Activated CD8-positive, alpha-beta memory T cell treated with anti-CD3 and anti-CD28 coated beads for 36 hours (primary cell): Measurements from ENCODE around the gene KIF15. TPM values are rescaled to one million over a fixed set of nuclear protein-coding genes. Genes with fewer than 3 reads are reported as not detected.
"Not testable (repeated sequence)": the region's sequence is repeated elsewhere in the genome, so short reads cannot be mapped to it uniquely, and the experiment has no call there.

Experiments
- CTCF ChIA-PET: fragments of 350-600 bp; sonication (Branson Sonifier 250); formaldehyde crosslinking; loops from one replicate; lab custom pipeline; 2021; ENCODE audit warnings: antibody characterized with exemption; lab: Charles Lee
- POLR2A ChIA-PET: fragments of 350-600 bp; sonication (Branson Sonifier 250); formaldehyde crosslinking; loops from one replicate; lab custom pipeline; 2021; ENCODE audit warnings: antibody characterized with exemption; lab: Charles Lee
- total RNA-seq, 2 experiments: library from RNA; stranded (reverse); gene quantifications; one replicate each; pipeline ENCODE4 v1.2.3, GENCODE V29; 2021

The KIF15 gene
- total RNA-seq, 2 experiments from 2014 or later, result 24.0 to 25.7 TPM

GRCh38 chr3:44803298-44803697 is 41.7 kb downstream of the KIF15 start:
- ChIA-PET CTCF (no interaction called here), POLR2A (no interaction called here)

GRCh38 chr3:44805960-44806359 is 44.4 kb downstream of the KIF15 start:
- CTCF ChIA-PET, result no interaction called here
- POLR2A ChIA-PET, result no interaction called here

GRCh38 chr3:44814751-44815150 is 53.2 kb downstream of the KIF15 start:
- ChIA-PET CTCF (no interaction called here), POLR2A (no interaction called here)

GRCh38 chr3:44816334-44816733 is 54.7 kb downstream of the KIF15 start:
- CTCF ChIA-PET, POLR2A ChIA-PET: not testable (repeated sequence)

GRCh38 chr3:44821206-44821605 is 59.6 kb downstream of the KIF15 start:
- CTCF ChIA-PET, POLR2A ChIA-PET: not testable (repeated sequence)

GRCh38 chr3:44825264-44825925 is 63.8 kb downstream of the KIF15 start:
- ChIA-PET CTCF (no interaction called here), POLR2A (no interaction called here)

- POLR2A ChIA-PET, result no interaction called here
These were observed 65.6 kb downstream of the KIF15 start for GRCh38 chr3:44827196-44827595.

GRCh38 chr3:44831232-44831631 is 69.6 kb downstream of the KIF15 start:
- ChIA-PET POLR2A (no interaction called here), CTCF (no interaction called here)

More at GRCh38 chr3:44827196-44827595, 65.6 kb downstream of the KIF15 start:
- CTCF ChIA-PET, result no interaction called here

GRCh38 chr3:44832032-44832431 is 70.4 kb downstream of the KIF15 start:
- POLR2A ChIA-PET, result no interaction called here
- CTCF ChIA-PET, result no interaction called here

- ChIA-PET CTCF (no interaction called here), POLR2A (interaction anchor here (0.6 kb wide), 1 partner anchor 43 kb away, joined by 3 read pairs; no protein-coding TSS in a partner anchor)
These were observed 71.4 kb downstream of the KIF15 start for GRCh38 chr3:44832965-44833364.

- POLR2A ChIA-PET, result no interaction called here
- CTCF ChIA-PET, result no interaction called here
These were observed 71.8 kb downstream of the KIF15 start for GRCh38 chr3:44833394-44833793.

GRCh38 chr3:44835684-44836083 is 74.1 kb downstream of the KIF15 start:
- ChIA-PET POLR2A (no interaction called here), CTCF (no interaction called here)

- ChIA-PET CTCF (no interaction called here), POLR2A (no interaction called here)
These were observed 80.8 kb downstream of the KIF15 start for GRCh38 chr3:44842376-44842775.

GRCh38 chr3:44845528-44846520 is 84.2 kb downstream of the KIF15 start:
- CTCF ChIA-PET, result no interaction called here
- POLR2A ChIA-PET, result no interaction called here

GRCh38 chr3:44848634-44849033 is 87.0 kb downstream of the KIF15 start:
- POLR2A ChIA-PET, result no interaction called here
- CTCF ChIA-PET, result no interaction called here

GRCh38 chr3:44856663-44857062 is 95.1 kb downstream of the KIF15 start:
- POLR2A ChIA-PET, CTCF ChIA-PET: not testable (repeated sequence)

GRCh38 chr3:44860117-44860516 is 98.5 kb downstream of the KIF15 start:
- CTCF ChIA-PET, result interaction anchor here (1.2 kb wide), 1 partner anchor 12 kb away, joined by 3 read pairs; no protein-coding TSS in a partner anchor

GRCh38 chr3:44861412-44862225 is 100.0 kb downstream of the KIF15 start, which contains the start of gene TMEM42:
TMEM42 (plus strand) TSS chr3:44861912; CDS start chr3:44861925, 13 bp downstream.
- ChIA-PET CTCF (no interaction called here), POLR2A (interaction anchor here (0.5 kb wide), 1 partner anchor 73 kb away, joined by 3 read pairs; no protein-coding TSS in a partner anchor)

More at GRCh38 chr3:44860117-44860516, 98.5 kb downstream of the KIF15 start:
- POLR2A ChIA-PET, result no interaction called here

GRCh38 chr3:44862226-44862637 is 100.6 kb downstream of the KIF15 start:
- CTCF ChIA-PET, result no interaction called here
- POLR2A ChIA-PET, result interaction anchor here (0.5 to 0.8 kb wide), 3 partner anchors 8 to 351 kb away, joined by 3 read pairs; no protein-coding TSS in a partner anchor
